Tibial nerve (tissue), 4 donors: ENCODE results near the gene GCK.

Experiments used
- EP300 ChIP-seq, 2 donors: sonication (generic); formaldehyde crosslinking; IDR thresholded peaks; one replicate each; pipeline ENCODE4 v1.6.1; 2017; ENCODE audit warnings: antibody characterized with exemption in 2 of 2, mild to moderate bottlenecking in 1 of 2
- POLR2A ChIP-seq, 2 donors: fragments of 450-650 bp; IDR thresholded peaks; one replicate each; pipeline ENCODE4 v1.6.1; 2017; ENCODE audit warnings: antibody characterized with exemption in 2 of 2, mild to moderate bottlenecking in 2 of 2, moderate library complexity in 2 of 2
- TF ChIP-seq, protein P1 (sequence below), 5 experiments: fragments of 200-600 bp in 3 of 5; fragments of 450-650 bp in 2 of 5; sonication (generic) in 3 of 5; IDR thresholded peaks; one replicate each; pipeline ENCODE4 v1.5.1; 2016 to 2019; ENCODE audit warnings: antibody characterized with exemption in 5 of 5, mild to moderate bottlenecking in 3 of 5, moderate library complexity in 2 of 5

DNA sequence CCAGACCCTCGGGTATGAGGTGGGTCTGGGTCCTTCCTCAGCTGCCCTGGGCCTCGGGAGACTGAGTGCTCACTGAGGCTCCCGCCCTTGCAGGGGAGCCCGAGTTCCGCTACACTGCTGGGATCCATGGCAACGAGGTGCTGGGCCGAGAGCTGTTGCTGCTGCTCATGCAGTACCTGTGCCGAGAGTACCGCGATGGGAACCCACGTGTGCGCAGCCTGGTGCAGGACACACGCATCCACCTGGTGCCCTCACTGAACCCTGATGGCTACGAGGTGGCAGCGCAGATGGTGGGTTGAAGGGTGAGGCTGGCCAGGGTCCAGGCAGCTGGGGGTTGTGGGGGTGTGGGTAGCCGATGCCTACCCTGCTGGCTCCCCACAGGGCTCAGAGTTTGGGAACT lies 77.5 kb downstream of the GCK start:
- TF ChIP-seq, protein P1, sequence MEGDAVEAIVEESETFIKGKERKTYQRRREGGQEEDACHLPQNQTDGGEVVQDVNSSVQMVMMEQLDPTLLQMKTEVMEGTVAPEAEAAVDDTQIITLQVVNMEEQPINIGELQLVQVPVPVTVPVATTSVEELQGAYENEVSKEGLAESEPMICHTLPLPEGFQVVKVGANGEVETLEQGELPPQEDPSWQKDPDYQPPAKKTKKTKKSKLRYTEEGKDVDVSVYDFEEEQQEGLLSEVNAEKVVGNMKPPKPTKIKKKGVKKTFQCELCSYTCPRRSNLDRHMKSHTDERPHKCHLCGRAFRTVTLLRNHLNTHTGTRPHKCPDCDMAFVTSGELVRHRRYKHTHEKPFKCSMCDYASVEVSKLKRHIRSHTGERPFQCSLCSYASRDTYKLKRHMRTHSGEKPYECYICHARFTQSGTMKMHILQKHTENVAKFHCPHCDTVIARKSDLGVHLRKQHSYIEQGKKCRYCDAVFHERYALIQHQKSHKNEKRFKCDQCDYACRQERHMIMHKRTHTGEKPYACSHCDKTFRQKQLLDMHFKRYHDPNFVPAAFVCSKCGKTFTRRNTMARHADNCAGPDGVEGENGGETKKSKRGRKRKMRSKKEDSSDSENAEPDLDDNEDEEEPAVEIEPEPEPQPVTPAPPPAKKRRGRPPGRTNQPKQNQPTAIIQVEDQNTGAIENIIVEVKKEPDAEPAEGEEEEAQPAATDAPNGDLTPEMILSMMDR (IDR thresholded peaks at IDR 0.05): no peak
- TF ChIP-seq POLR2A (IDR thresholded peaks at IDR 0.05): no peak
- TF ChIP-seq EP300 (IDR thresholded peaks at IDR 0.05): no peak
